HPDE6-E6E7 (cell line): Measurements from ENCODE around the gene RNF146.
"Not testable (repeated sequence)": the region's sequence is repeated elsewhere in the genome, so short reads cannot be mapped to it uniquely, and the experiment has no call there.

ENCODE experiments used
- DNase-seq: peaks from one replicate; pipeline ENCODE4 v3.0.0; 2011; ENCODE audit warnings: missing footprints; ENCODE audit errors: extremely low spot score

The RNF146 gene

DNA sequence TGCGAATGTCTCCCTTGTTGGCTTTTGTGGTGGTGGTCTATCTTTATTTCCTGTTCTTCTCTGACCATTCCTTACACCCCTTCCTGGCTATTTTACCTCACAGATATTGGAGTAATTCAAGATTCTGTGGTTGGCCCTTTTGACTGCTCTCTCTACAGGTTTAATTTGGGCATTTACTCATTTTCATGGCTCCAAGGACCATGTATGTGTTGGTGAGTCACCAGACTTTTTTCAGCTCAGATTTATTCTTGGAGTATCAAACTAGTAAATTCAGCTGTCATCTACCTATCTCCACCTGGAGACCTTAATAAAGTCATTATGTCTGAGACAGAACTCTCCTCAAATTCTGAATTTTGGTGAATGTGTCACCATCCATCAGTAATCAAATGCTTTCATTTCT lies 15.5 kb downstream of the RNF146 start:
- no peak for DNase-seq

DNA sequence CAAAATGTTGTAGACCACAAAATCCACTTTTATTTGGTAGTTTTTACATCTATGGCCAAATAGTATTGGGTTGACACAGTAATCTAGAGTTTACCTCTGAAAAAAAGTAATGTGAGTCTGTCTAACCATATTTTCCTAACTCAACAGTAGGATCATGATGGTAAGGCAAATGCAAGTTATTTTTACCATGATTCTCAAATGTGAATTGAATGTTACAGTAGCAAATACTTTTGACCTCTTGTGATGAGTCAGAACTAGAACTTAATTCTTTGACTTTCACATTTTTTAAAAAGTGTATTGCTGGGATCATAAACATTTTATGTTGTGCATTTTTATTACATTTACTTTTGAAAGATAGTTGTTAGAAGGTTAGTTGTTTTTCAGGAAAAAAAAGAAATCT lies 22.0 kb downstream of the RNF146 start:
- no peak for DNase-seq

DNA sequence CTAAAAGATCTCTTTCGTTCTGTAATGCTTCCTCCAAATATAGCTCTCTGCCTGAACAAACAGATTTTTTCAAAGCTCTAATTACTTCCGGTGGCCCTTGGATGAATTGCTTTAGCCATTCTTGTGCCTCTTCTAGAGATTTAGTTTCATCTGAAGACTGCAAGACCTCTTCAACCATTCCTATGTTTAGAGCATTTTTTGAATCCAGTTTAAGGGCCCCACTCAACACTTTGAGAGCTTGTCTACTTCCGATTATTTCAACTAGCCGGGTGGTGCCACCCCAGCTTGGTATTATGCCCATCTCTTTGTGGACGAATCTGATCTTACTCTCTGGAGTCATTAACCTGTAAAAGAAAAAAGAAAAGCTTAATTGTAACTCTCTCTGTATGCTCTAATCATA lies 23.3 kb downstream of the RNF146 start:
- no peak for DNase-seq

GRCh38 chr6:127290391-127291265 lies 24.0 kb downstream of the RNF146 start:
- no peak for DNase-seq

DNA sequence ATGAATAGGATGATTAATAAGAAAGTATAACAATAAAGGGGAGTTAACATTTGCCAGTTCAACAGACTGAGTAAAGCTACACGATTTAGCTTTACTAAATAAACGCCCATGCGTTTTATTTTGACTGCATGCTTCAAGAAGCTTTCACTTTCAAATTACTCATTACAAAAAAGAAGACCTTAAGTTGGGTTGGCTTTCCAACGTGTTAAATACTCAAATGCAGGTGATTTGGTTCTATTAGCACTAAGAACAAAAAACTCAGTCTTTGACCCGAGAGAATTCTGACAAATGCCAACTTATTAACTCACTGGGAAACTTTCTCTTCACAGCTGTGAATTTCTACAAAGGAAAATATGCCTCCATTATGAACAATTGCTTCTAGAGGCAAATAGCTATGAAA lies 24.8 kb downstream of the RNF146 start:
- DNase-seq: no peak

- DNase-seq: no peak
These were observed 30.9 kb downstream of the RNF146 start for GRCh38 chr6:127297502-127298070.

GRCh38 chr6:127298475-127298874 lies 31.8 kb downstream of the RNF146 start:
- no peak for DNase-seq

DNA sequence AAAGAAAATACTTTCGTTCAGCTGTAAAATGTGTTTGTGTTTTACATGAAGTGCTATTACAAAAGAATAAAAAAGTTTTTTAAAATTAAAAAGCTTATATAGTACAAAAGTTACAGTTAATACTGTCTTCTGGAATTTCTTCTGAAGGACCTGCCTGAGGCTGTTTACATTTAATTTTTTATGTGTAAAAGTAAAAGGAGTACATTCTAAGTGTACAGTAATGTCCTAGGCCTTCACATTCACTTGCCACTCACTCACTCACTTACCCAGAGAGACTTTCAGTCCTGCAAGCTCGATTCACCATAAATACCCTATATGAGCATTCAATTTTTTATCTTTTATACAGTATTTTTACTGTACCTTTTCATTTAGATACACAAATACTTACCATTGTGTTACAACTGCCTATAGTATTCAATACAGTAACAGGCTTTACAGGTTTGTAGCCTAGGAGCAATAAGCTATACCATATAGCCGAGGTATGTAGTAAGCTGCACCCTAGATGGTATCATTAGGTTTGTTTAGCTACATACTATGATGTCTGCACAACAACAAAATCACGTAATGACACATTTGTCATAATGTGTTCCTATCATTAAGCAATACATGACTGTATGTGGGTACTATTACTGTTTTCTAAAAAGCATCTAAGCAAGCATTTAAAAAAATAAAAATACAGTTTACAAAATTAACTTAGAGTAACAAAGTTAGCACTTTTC lies 33.0 kb downstream of the RNF146 start:
- no peak for DNase-seq

- DNase-seq: no peak
These were observed 33.7 kb downstream of the RNF146 start for GRCh38 chr6:127300411-127300810.

DNA sequence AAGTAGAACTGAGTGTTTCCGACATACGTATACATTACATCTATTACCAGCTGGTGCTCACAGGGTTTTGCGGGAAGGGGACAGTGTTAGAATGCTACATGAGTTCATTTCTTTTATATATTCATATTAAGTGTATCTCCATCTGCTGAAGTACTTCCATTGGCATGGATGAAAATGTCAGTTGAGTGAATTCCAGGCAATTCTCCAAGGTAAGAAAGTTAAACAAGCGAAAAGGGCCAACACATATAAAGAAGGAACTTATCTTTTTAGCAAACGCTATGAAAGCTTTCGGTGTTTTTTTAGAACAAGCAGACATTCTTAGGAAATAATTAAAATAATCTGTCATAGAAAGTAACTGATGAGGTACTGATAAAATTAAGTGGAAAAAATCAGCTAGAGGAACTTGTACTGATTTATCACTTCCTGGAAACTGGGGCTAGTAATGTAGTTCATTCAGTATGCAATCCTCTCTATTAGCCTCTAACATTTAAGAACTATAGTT lies 34.6 kb downstream of the RNF146 start:
- DNase-seq: no peak

GRCh38 chr6:127302728-127303660 lies 36.3 kb downstream of the RNF146 start:
- peak; percentile 21 for DNase-seq

DNA sequence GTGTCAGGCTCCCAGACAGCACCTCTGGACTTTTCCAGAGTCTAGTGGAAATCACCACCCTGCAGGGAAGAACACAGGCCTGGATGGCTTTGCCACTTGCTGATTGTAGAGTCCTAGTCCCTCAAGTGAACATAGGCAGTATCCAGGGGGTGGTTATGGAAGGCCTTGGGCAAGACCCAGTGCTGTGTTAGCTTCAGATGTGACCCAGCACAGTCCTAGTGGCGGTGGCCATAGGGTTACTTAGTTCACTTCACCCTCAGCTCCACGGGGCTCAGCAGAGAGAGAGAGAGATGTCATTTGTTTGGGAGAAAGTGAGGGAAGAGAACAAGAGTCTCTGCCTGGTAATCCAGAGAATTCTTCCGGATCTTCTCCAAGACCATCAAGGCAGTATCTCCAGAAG lies 37.3 kb downstream of the RNF146 start:
- no peak for DNase-seq

- no peak for DNase-seq
These were observed 39.1 kb downstream of the RNF146 start for GRCh38 chr6:127305741-127306140.

GRCh38 chr6:127317388-127318128 lies 50.9 kb downstream of the RNF146 start:
- DNase-seq: no peak

DNA sequence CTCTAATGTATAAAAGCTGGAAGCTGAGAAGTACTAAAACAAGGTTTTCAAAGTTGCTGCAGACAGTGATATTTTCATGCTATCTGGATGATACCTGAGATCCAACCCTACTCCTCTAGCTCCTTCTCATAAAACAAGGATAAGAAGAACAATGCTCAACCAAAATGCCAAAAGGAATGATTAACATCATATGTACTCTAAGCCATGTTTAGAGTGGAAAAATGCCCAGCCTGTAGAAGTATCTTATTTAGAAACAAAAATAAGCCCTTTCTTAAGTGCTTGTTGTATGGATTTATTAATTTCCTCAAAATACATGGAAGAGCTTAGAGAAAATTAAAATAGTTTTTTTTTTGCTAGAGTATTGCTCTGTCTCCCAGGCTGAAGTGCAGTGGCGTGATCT lies 53.0 kb downstream of the RNF146 start:
- DNase-seq: no peak

DNA sequence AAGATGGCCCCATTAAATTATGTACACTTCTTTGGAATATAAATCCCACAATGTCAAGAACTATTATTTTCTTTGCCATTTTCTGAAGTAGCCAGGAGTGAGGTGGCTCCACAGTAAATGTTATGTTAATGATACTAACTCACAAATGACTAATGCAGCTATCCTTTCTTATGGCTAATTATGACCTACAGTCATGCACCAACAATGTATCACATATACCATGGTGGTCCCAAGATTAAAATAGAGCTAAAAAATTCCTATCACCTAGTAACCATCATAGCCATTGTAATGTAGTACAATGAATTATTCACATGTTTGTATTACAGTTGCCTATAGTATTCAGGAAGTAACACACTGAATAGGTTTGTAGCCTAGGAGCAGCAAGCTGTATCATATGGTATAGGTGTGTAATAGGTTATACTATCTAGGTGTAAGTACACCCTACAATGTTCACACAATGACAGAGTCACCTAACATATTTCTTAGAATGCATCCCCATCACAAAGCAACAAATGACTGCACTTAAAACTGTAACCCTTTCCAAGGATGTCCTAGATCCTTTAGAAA lies 61.5 kb downstream of the RNF146 start:
- DNase-seq: no peak

- DNase-seq: not testable (repeated sequence)
These were observed 64.6 kb downstream of the RNF146 start for GRCh38 chr6:127331256-127331655.

DNA sequence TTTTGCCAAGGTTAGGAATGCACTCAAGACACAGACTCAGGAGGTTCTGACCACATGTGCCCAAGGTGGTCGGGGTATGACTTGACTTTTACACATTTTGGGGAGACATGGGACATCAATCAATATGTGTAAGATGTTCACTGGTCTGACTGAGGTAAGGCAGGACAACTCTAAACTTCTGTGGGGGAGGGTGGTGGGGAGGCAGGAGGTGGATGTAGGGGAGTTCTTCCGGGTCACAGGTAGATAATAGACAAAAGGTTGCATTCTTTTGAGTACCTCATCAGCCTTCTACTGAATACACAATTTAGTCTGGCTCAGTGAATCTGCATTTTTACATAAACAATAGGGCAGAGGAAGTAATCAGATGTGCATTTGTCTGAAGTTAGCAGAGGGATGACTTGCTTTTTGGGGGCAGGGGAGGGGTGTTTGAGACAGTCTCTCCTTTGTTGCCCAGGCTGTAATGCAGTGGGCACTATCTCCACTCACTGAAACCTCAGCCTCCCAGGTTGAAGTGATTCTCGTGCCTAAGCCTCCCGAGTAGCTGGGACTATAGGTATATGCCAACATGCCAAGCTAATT lies 65.8 kb downstream of the RNF146 start:
- no peak for DNase-seq
